HEK293 (cell line): ENCODE results near the gene CENPH.

Experiments used
- MYNN ChIP-seq: fragments of 450-650 bp; formaldehyde crosslinking; IDR thresholded peaks from 2 replicates; pipeline ENCODE4 v1.5.1; 2016; ENCODE audit warnings: missing biosample characterization, missing genetic modification characterization, borderline replicate concordance
- REST ChIP-seq: fragments of 450-650 bp; formaldehyde crosslinking; IDR thresholded peaks from 2 replicates; pipeline ENCODE4 v1.5.1; 2016; ENCODE audit warnings: missing biosample characterization, missing genetic modification characterization
- YY2 ChIP-seq: fragments of 450-650 bp; formaldehyde crosslinking; IDR thresholded peaks from 2 replicates; pipeline ENCODE4 v1.5.1; 2016; ENCODE audit warnings: missing biosample characterization, missing genetic modification characterization
- ZNF24 ChIP-seq: fragments of 450-650 bp; formaldehyde crosslinking; IDR thresholded peaks from 2 replicates; pipeline ENCODE4 v1.5.1; 2016; ENCODE audit warnings: missing biosample characterization, missing genetic modification characterization
- ZNF501 ChIP-seq: fragments of 450-650 bp; formaldehyde crosslinking; IDR thresholded peaks from 2 replicates; pipeline ENCODE4 v1.5.1; 2016; ENCODE audit warnings: missing biosample characterization, missing genetic modification characterization
- ZNF664 ChIP-seq: fragments of 450-650 bp; formaldehyde crosslinking; IDR thresholded peaks from 2 replicates; pipeline ENCODE4 v1.5.1; 2016; ENCODE audit warnings: missing biosample characterization, missing genetic modification characterization
- TF ChIP-seq, protein P1 (sequence below): fragments of 450-650 bp; formaldehyde crosslinking; IDR thresholded peaks from 2 replicates; pipeline ENCODE4 v1.5.1; 2016; ENCODE audit warnings: missing biosample characterization, missing genetic modification characterization
- TF ChIP-seq, protein P2 (sequence below): IDR thresholded peaks from 2 replicates; pipeline ENCODE4 v1.6.1; 2011; ENCODE audit warnings: mild to moderate bottlenecking, low read depth, low read length, borderline replicate concordance
- TF ChIP-seq, protein P3 (sequence below): fragments of 450-650 bp; formaldehyde crosslinking; IDR thresholded peaks from 2 replicates; pipeline ENCODE4 v1.5.1; 2016; ENCODE audit warnings: missing biosample characterization, missing genetic modification characterization

DNA sequence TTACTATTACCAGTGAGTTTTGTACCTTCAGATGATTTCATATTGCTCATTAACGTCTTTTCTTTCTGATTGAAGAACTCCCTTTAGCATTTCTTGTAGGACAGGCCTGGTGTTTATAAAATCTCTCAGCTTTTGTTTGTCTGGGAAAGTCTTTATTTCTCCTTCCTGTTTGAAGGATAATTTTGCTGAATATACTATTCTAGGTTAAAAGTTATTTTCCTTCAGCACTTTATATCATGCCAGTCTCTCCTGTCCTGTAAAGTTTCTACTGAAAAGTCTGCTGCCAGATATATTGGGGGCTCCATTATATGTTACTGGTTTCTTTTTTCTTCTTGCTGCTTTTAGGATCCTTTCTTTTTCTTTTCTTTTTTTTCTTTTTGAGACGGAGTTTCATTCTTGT lies 58.6 kb downstream of the CENPH start:
- no peak for TF ChIP-seq ZNF501 (tag by site-specific recombination)
- TF ChIP-seq, protein P1, sequence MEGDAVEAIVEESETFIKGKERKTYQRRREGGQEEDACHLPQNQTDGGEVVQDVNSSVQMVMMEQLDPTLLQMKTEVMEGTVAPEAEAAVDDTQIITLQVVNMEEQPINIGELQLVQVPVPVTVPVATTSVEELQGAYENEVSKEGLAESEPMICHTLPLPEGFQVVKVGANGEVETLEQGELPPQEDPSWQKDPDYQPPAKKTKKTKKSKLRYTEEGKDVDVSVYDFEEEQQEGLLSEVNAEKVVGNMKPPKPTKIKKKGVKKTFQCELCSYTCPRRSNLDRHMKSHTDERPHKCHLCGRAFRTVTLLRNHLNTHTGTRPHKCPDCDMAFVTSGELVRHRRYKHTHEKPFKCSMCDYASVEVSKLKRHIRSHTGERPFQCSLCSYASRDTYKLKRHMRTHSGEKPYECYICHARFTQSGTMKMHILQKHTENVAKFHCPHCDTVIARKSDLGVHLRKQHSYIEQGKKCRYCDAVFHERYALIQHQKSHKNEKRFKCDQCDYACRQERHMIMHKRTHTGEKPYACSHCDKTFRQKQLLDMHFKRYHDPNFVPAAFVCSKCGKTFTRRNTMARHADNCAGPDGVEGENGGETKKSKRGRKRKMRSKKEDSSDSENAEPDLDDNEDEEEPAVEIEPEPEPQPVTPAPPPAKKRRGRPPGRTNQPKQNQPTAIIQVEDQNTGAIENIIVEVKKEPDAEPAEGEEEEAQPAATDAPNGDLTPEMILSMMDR (tag by site-specific recombination), result no peak
- TF ChIP-seq REST (tag by site-specific recombination), result no peak
- no peak for TF ChIP-seq ZNF24 (tag by site-specific recombination)
- no peak for TF ChIP-seq ZNF664 (tag by site-specific recombination)
- TF ChIP-seq, protein P2, sequence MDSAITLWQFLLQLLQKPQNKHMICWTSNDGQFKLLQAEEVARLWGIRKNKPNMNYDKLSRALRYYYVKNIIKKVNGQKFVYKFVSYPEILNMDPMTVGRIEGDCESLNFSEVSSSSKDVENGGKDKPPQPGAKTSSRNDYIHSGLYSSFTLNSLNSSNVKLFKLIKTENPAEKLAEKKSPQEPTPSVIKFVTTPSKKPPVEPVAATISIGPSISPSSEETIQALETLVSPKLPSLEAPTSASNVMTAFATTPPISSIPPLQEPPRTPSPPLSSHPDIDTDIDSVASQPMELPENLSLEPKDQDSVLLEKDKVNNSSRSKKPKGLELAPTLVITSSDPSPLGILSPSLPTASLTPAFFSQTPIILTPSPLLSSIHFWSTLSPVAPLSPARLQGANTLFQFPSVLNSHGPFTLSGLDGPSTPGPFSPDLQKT, result no peak
- no peak for TF ChIP-seq YY2 (tag by site-specific recombination)
- TF ChIP-seq, protein P3, sequence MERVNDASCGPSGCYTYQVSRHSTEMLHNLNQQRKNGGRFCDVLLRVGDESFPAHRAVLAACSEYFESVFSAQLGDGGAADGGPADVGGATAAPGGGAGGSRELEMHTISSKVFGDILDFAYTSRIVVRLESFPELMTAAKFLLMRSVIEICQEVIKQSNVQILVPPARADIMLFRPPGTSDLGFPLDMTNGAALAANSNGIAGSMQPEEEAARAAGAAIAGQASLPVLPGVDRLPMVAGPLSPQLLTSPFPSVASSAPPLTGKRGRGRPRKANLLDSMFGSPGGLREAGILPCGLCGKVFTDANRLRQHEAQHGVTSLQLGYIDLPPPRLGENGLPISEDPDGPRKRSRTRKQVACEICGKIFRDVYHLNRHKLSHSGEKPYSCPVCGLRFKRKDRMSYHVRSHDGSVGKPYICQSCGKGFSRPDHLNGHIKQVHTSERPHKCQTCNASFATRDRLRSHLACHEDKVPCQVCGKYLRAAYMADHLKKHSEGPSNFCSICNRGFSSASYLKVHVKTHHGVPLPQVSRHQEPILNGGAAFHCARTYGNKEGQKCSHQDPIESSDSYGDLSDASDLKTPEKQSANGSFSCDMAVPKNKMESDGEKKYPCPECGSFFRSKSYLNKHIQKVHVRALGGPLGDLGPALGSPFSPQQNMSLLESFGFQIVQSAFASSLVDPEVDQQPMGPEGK, result no peak
- no peak for TF ChIP-seq MYNN (tag by site-specific recombination)
